ENCODE data around the gene RMC1. TPM values are rescaled to one million over a fixed set of nuclear protein-coding genes. Genes with fewer than 3 reads are reported as not detected.
"Not testable (repeated sequence)": the region's sequence is repeated elsewhere in the genome, so short reads cannot be mapped to it uniquely, and the experiment has no call there.

Gene RMC1
- total RNA-seq, 4 donors from 2014 or later, result 24.9 to 41.0 (median 31.0) TPM

DNA sequence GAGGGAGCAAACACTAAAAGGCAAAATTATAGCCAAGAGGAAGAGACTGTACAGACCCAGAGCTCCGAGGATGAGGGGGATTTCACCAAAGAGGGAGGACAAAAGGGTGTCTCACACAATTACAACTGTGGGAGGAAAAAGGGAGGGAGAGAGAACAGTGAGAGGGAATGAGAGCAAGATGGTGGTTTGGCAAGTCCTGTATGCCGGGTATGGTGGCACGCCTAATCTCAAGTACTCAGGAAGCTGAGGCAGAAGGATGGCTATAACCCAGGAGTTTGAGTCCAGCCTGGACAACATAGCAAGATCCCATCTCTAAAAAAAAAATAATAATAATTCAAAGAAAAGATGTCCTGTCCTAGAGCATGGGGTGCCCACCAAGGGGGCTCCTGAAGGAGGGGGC is 48.7 kb downstream of the RMC1 start:
- TF ChIP-seq POLR2A (IDR thresholded peaks at IDR 0.05; ENCODE audit: low read depth) (no peak), CTCF (IDR thresholded peaks at IDR 0.05) (no peak), EP300 (IDR thresholded peaks at IDR 0.05) (no peak), POLR2AphosphoS5 (IDR thresholded peaks at IDR 0.05) (no peak)
- Histone ChIP-seq H3K4me1 (no peaks in the 10 kb centered on the region), H3K36me3 (peaks cover 62 to 100% (median 93%) of the 10 kb centered on the region in 4 donors), H3K27me3 (no peaks in the 10 kb centered on the region), H3K9me3 (no peaks in the 10 kb centered on the region), H3K27ac (replicated peaks in 1 of 4) (no peak overlapping the region), H3K4me3 (no peak overlapping the region)
- DNase-seq (ENCODE audit: extremely low spot score), result no peak
- WGBS, result 76% methylated on average over 3 of the region's 3 CpGs
- intact Hi-C loops (cut with DNase I), result no loop called here

DNA sequence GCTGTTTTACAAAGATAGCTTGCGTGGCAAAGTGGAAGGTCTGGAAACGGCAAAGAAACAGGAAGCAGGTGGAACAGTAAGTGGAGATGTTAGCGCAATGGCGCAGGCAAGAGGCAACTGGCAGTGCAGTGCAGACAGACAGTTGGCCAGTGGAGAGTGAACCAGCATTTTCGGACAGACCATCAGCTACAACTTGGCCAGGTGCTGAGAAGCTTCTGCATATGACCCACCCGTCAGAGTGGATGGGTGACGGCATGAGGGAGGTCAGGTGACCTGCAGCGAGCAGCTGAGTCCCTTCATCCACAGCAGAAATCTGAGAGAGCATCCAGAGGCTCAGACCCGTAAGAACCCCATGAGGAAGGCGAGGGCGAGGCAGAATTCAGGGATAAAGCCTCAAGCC is 49.2 kb downstream of the RMC1 start:
- no peaks in the 10 kb centered on the region for H3K9me3 ChIP-seq
- H3K36me3 ChIP-seq, result peaks cover 60 to 100% (median 93%) of the 10 kb centered on the region in 4 donors
- no peak overlapping the region for H3K4me3 ChIP-seq
- DNase-seq (ENCODE audit: extremely low spot score), result no peak
- no peak overlapping the region for H3K27ac ChIP-seq (replicated peaks in 1 of 4)
- TF ChIP-seq EP300 (IDR thresholded peaks at IDR 0.05) (no peak), POLR2A (IDR thresholded peaks at IDR 0.05; ENCODE audit: low read depth) (no peak), CTCF (IDR thresholded peaks at IDR 0.05) (no peak), POLR2AphosphoS5 (IDR thresholded peaks at IDR 0.05) (no peak)
- intact Hi-C loops (cut with DNase I), result no loop called here
- WGBS, result 85% methylated on average over 11 of the region's 11 CpGs
- no peaks in the 10 kb centered on the region for H3K4me1 ChIP-seq
- H3K27me3 ChIP-seq, result no peaks in the 10 kb centered on the region

DNA sequence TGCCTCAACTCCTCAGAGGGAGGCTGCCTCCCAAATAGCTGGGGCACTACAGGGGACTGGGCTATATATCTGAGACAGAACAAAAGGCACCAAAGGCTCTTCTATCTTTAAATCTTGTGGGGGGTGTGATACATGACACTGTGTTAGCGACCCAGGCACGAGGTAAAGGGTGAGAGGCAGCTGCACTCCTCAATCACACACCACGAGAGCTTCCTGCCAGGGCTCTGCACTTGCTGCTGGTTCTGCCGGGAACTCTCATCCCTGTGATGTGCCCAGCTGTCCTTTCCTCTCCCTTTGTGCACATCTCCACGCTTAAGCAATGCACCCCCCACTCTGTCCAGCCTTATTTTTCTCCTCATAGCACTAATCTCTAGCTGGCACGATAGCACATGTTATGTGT is 50.6 kb downstream of the RMC1 start:
- H3K9me3 ChIP-seq, result no peaks in the 10 kb centered on the region
- intact Hi-C loops (cut with DNase I), result no loop called here
- no peak for DNase-seq (ENCODE audit: extremely low spot score)
- H3K36me3 ChIP-seq, result peaks cover 59 to 100% (median 90%) of the 10 kb centered on the region in 4 donors
- H3K4me1 ChIP-seq, result no peaks in the 10 kb centered on the region
- no peaks in the 10 kb centered on the region for H3K27me3 ChIP-seq
- H3K27ac ChIP-seq (replicated peaks in 1 of 4), result no peak overlapping the region
- H3K4me3 ChIP-seq, result no peak overlapping the region
- TF ChIP-seq POLR2A (IDR thresholded peaks at IDR 0.05; ENCODE audit: low read depth) (no peak), CTCF (IDR thresholded peaks at IDR 0.05) (no peak), POLR2AphosphoS5 (IDR thresholded peaks at IDR 0.05) (no peak), EP300 (IDR thresholded peaks at IDR 0.05) (no peak)
- 95% methylated on average over 6 of the region's 6 CpGs for WGBS

GRCh38 chr18:23556145-23556780 is 53.0 kb downstream of the RMC1 start:
- H3K36me3 ChIP-seq, result peaks cover 72 to 100% (median 91%) of the 10 kb centered on the region in 4 donors
- 94% methylated on average over 18 of the region's 19 CpGs for WGBS
- no peaks in the 10 kb centered on the region for H3K9me3 ChIP-seq
- TF ChIP-seq POLR2AphosphoS5 (IDR thresholded peaks at IDR 0.05), result no peak
- no peak for TF ChIP-seq POLR2A (IDR thresholded peaks at IDR 0.05; ENCODE audit: low read depth)
- no peak for TF ChIP-seq EP300 (IDR thresholded peaks at IDR 0.05)
- no peak for TF ChIP-seq CTCF (IDR thresholded peaks at IDR 0.05)
- no peak overlapping the region for H3K4me3 ChIP-seq
- no peaks in the 10 kb centered on the region for H3K27me3 ChIP-seq
- no peaks in the 10 kb centered on the region for H3K4me1 ChIP-seq
- no peak for DNase-seq (ENCODE audit: extremely low spot score)
- intact Hi-C loops (cut with DNase I), result no loop called here
- no peak overlapping the region for H3K27ac ChIP-seq (replicated peaks in 1 of 4)

DNA sequence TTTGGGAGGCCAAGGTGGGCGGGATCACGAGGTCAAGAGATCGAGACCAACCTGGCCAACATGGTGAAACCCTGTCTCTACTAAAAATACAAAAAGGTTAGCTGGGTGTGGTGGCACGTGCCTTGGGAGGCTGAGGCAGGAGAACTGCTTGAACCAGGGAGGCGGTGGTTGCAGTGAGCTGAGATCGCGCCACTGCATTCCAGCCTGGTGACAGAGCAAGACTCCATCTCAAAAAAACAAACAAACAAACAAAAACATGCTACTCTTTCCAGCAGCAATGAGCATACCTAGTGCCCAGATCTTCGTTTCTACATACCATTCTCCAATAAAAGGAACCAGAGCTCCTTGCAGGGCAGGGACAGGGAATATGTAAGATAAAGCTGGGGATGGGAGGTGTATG is 54.2 kb downstream of the RMC1 start:
- H3K9me3 ChIP-seq; H3K27ac ChIP-seq (replicated peaks in 1 of 4); intact Hi-C loops (cut with DNase I); H3K4me1 ChIP-seq; DNase-seq (ENCODE audit: extremely low spot score); H3K27me3 ChIP-seq; H3K4me3 ChIP-seq: not testable (repeated sequence)
- H3K36me3 ChIP-seq, result peaks cover 63 to 99% (median 88%) of the 10 kb centered on the region in 4 donors
- WGBS, result 96% methylated on average over 8 of the region's 8 CpGs
